HG02852 (cell line): ENCODE measurements around the gene PPP2R5B.

Experiments
- ATAC-seq: cut with Tn5 transposase; IDR thresholded peaks from one replicate; pipeline ENCODE4 v1.9.1; 2021; ENCODE audit warnings: mild to moderate bottlenecking, moderate library complexity; ENCODE audit not compliant: unreplicated experiment

PPP2R5B gene

GRCh38 chr11:64888729-64889511 lies 35.6 kb upstream of the PPP2R5B start:
- ATAC-seq = no peak

GRCh38 chr11:64890522-64890939 lies 34.0 kb upstream of the PPP2R5B start:
- ATAC-seq = no peak

GRCh38 chr11:64891215-64891848 lies 33.2 kb upstream of the PPP2R5B start:
- ATAC-seq = no peak

GRCh38 chr11:64891880-64892279 lies 32.6 kb upstream of the PPP2R5B start:
- ATAC-seq = no peak

- no peak for ATAC-seq
These were observed 32.1 kb upstream of the PPP2R5B start for GRCh38 chr11:64892411-64892831.

GRCh38 chr11:64892838-64893193 lies 31.7 kb upstream of the PPP2R5B start:
- ATAC-seq = no peak

- no peak for ATAC-seq
These were observed 31.1 kb upstream of the PPP2R5B start for GRCh38 chr11:64893194-64894069.

GRCh38 chr11:64894070-64894811 lies 30.2 kb upstream of the PPP2R5B start:
- ATAC-seq = peak; percentile 48

- ATAC-seq = no peak
These were observed 29.6 kb upstream of the PPP2R5B start for GRCh38 chr11:64894812-64895452.

- no peak for ATAC-seq
These were observed 28.0 kb upstream of the PPP2R5B start for GRCh38 chr11:64896448-64897022.

GRCh38 chr11:64897381-64898075 lies 27.0 kb upstream of the PPP2R5B start:
- ATAC-seq = no peak

- no peak for ATAC-seq
These were observed 26.4 kb upstream of the PPP2R5B start for GRCh38 chr11:64898076-64898445.

GRCh38 chr11:64898541-64898940 lies 25.9 kb upstream of the PPP2R5B start:
- ATAC-seq = no peak

- no peak for ATAC-seq
These were observed 24.2 kb upstream of the PPP2R5B start for GRCh38 chr11:64900263-64900678.

GRCh38 chr11:64900774-64901173 lies 23.7 kb upstream of the PPP2R5B start:
- ATAC-seq = no peak

- ATAC-seq = no peak
These were observed 22.2 kb upstream of the PPP2R5B start for GRCh38 chr11:64902102-64902900.

GRCh38 chr11:64903291-64903833 lies 21.1 kb upstream of the PPP2R5B start:
- no peak for ATAC-seq
